NCI-H460 (cell line): ENCODE results near the gene CCDC148. TPM values are rescaled to one million over a fixed set of nuclear protein-coding genes. Genes with fewer than 3 reads are reported as not detected.
"Not testable (repeated sequence)": the region's sequence is repeated elsewhere in the genome, so short reads cannot be mapped to it uniquely, and the experiment has no call there.

Experiments
- DNase-seq: peaks from one replicate; pipeline ENCODE4 v3.0.0-alpha.2; 2016; ENCODE audit warnings: low read depth; ENCODE audit errors: extremely low read depth
- total RNA-seq: library from RNA; depleted of rRNA; stranded (reverse); fragments of >200 nt; shearing (Covaris generic); gene quantifications from 2 replicates; pipeline ENCODE4 v1.2.3, GENCODE V29; 2014

Gene CCDC148
- total RNA-seq, 1 experiment from 2014 or later: 0.32 TPM

- DNase-seq: no peak
Observed at GRCh38 chr2:158378926-158379325, 77.6 kb downstream of the CCDC148 start.

GRCh38 chr2:158366342-158366741 is 90.2 kb downstream of the CCDC148 start:
- no peak for DNase-seq

- no peak for DNase-seq
Observed at GRCh38 chr2:158359846-158360245, 96.7 kb downstream of the CCDC148 start.

- no peak for DNase-seq
Observed at GRCh38 chr2:158357699-158358098, 98.9 kb downstream of the CCDC148 start.

GRCh38 chr2:158357122-158357521 is 99.4 kb downstream of the CCDC148 start:
- DNase-seq: no peak

GRCh38 chr2:158351466-158351816 is 105.1 kb downstream of the CCDC148 start:
- not testable (repeated sequence) for DNase-seq

- not testable (repeated sequence) for DNase-seq
Observed at GRCh38 chr2:158350751-158351465, 105.6 kb downstream of the CCDC148 start.

GRCh38 chr2:158346032-158346431 is 110.5 kb downstream of the CCDC148 start:
- no peak for DNase-seq

- DNase-seq: no peak
Observed at GRCh38 chr2:158339513-158339912, 117.0 kb downstream of the CCDC148 start.

- no peak for DNase-seq
Observed at GRCh38 chr2:158337018-158337417, 119.5 kb downstream of the CCDC148 start.

GRCh38 chr2:158331799-158332198 is 124.8 kb downstream of the CCDC148 start:
- not testable (repeated sequence) for DNase-seq

- no peak for DNase-seq
Observed at GRCh38 chr2:158325782-158326340, 130.7 kb downstream of the CCDC148 start.

- DNase-seq: no peak
Observed at GRCh38 chr2:158325031-158325781, 131.3 kb downstream of the CCDC148 start.

- DNase-seq: no peak
Observed at GRCh38 chr2:158323381-158323780, 133.2 kb downstream of the CCDC148 start.

- no peak for DNase-seq
Observed at GRCh38 chr2:158321264-158321663, 135.3 kb downstream of the CCDC148 start.

GRCh38 chr2:158319269-158319668 is 137.3 kb downstream of the CCDC148 start:
- no peak for DNase-seq

- DNase-seq: no peak
Observed at GRCh38 chr2:158317642-158318041, 138.9 kb downstream of the CCDC148 start.

GRCh38 chr2:158315803-158316414 is 140.6 kb downstream of the CCDC148 start:
- DNase-seq: no peak

GRCh38 chr2:158315000-158315399 is 141.6 kb downstream of the CCDC148 start:
- DNase-seq: no peak

- no peak for DNase-seq
Observed at GRCh38 chr2:158313734-158314133, 142.8 kb downstream of the CCDC148 start.

- no peak for DNase-seq
Observed at GRCh38 chr2:158312981-158313380, 143.6 kb downstream of the CCDC148 start.
